ENCODE measurements around the gene YPEL4.

The YPEL4 gene

DNA sequence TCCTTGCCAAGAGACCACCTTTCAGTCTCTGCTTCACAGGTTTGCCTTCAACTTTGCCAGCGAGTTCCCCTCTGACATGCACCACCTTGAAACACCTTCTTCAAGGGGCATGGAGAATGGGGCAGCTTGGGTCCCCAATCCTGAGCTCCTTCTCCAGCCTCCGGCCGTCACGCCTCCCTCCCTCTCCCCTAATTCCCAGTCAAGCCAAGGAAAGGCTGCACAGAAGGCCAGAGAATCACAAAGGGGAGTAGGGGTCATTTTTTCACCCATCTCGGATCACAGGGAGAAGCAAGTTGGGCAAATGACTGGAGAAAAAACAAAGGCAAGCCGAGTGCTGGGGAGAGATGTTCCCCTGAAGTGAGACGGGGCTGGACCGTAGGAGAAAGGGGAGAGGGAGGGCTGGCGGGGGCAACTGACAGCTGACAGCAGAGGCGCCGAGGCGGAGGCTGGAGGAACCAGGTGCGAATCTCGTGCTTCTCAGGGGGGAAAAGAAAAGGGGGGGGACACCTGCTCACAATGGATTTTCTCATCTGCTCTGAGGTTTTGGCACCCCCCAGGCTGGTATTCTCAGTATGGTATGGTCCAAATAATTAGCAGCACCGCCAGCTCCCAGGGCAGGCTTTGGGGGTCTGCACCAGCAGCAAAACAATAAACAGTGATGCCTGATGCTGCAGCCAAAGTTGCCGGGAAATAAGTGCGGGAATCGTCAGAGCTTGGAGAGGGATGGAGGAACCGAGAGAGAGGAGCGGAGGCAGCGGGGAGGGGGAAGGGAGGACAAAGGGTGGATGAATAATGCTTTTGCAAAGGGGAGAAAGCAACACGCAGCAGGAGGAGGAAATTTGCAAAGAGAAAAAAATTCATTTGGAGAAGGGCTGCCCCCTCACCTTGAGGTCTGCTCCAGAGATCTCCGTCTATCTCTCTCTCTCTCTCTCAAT, 644 bp downstream of the YPEL4 start:
- DNase-seq: peak; percentile 53

DNA sequence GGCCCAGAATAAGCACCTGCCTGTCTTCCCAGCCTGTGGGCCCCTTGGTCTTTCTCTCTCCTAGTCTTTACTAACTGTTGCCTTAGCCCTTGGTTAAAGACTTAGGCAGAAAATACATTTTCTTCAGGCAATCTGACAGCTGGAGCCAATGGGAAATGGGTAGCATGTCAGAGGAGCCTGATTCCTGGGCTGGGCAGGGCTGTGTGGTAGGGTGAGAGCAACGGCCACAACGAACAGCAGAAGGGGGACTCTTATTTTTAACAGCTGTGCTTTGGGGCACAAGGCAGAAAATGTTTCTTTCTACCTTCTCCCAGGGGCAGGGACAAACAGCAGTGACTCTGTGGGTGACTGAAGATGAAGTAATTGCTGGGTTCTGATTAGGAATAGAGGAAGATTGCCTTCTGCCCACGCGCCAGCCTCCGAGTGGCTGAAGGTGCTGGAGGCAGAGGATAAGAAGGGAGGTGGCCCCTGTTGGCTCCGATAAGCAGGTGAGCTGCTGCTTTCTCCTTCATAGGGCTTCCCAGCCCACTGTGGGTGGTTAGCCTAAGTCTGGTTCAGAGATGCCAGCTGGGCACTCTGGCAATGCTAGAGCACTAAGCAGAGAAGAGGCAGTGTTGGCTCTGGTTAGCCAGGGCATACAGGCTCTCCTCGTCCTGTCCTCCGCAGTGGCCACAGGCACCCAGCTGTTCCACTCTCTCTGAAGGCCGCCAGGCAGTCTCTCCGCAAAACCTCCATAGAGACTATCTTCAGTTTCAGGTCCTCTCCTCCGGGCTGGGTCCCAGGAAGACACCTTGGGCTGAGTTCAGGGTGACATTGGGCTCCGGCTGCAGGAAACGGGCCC, 1.5 kb downstream of the YPEL4 start:
- DNase-seq: peak; percentile 94

DNA sequence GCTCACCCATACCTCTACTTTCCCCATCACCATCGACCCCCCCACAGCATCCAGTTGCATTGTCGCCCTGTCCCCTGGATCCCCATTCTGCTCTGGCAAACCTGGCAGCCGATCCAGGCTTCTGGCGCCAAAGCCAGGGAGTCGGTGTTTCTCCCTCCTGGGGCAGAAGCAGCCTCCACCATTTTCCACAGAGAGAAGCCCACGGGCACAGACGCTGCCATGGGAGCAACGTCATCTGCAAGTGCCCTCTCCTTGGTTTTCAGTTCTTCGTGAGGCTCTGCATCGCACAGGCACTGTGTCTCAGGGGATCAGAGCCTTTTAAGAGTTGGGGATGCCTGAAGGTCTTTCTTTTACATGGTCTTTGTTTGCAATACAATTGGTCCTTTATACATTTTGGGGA, 2.3 kb downstream of the YPEL4 start:
- no peak for DNase-seq

DNA sequence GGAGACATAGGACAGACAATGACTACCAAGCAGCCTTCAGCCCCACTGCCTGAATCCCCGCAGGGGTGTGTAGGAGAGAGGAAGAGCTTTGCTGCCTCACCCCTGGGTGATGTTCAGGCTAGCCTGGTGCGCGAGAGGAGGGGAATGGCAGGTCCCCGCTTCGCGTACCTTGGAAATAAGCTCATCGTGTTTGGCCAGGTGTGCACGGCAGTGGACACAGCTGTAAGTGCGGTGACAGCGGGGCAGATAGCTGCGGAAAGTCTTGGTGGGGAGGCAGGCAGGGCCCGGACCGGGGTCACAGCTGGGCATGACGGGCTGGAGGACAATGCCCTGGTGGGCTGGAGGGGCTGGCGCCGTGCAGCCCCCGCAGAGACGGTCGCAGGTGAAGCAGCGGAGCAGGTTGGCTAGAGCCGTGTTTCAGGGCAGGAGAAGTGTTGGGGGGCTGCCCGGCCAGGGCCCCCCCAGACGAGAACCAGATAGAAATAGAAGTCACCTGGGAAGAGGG, 2.9 kb downstream of the YPEL4 start:
- DNase-seq: no peak

- DNase-seq: no peak
Observed at GRCh38 chr11:57646194-57646798, 3.4 kb downstream of the YPEL4 start.

DNA sequence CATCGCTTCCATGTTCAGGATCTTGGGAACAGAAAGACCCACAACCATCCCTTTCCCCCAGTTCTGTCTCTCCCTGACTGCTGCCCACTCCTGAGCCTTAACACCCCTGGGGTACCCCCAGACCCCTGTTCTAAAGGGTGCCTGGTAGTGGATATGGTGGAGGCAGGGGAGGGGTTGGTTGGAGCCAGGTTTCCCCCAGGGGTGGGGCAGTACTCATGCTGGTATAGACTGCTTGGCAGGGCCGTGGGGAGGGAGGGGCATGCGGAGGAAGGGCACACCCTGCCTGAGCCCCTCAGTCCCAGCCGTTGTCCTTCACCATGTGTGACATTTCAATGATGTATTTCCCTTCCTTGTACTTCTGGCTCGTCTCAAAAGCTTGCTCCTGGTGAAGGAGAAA, 4.0 kb downstream of the YPEL4 start:
- DNase-seq: no peak

- DNase-seq: peak; percentile 85
Observed at GRCh38 chr11:57644748-57645688, 4.7 kb downstream of the YPEL4 start.

- DNase-seq: peak; percentile 38
Observed at GRCh38 chr11:57643802-57644201, 5.9 kb downstream of the YPEL4 start.

DNA sequence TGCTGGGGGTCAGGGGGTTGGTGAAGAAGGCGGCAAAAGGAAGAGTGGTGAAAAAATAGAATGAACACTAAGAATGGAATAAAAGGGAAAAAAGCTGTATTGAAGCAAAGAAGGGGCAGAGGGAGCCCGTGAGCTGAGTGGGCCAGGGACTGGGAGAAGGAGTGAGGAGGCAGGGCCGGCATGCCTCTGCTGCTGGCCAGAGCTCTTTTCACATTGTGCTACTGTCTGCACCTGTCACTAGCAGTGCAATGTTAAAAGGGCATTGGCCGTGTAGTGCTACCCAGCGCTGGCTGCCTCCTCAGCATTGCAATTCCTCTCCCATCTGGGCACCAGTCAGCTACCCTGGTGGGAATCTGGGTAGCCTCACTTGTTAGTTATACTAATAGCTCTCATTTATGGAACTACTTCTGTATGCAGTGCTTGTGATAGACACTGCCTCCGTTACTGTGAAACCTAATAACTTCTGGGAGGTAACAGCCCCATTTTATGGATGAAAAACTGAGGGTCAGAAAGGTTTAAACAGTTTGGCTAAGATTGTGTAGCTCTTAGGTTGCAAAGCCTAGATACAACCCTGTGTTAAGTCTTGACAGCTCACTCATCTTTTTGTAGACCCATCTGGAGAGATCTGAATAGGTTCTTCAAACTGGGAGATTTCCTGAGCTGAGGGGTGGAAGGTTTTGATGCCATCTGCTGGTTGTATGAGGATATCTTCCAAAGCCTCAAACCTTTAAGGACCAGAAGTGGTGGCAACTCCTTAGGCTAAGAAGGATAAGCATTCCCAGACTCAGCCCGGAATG, 8.5 kb downstream of the YPEL4 start:
- DNase-seq: peak; percentile 80

- peak; percentile 25 for DNase-seq
Observed at GRCh38 chr11:57640068-57640800, 9.5 kb downstream of the YPEL4 start.

DNA sequence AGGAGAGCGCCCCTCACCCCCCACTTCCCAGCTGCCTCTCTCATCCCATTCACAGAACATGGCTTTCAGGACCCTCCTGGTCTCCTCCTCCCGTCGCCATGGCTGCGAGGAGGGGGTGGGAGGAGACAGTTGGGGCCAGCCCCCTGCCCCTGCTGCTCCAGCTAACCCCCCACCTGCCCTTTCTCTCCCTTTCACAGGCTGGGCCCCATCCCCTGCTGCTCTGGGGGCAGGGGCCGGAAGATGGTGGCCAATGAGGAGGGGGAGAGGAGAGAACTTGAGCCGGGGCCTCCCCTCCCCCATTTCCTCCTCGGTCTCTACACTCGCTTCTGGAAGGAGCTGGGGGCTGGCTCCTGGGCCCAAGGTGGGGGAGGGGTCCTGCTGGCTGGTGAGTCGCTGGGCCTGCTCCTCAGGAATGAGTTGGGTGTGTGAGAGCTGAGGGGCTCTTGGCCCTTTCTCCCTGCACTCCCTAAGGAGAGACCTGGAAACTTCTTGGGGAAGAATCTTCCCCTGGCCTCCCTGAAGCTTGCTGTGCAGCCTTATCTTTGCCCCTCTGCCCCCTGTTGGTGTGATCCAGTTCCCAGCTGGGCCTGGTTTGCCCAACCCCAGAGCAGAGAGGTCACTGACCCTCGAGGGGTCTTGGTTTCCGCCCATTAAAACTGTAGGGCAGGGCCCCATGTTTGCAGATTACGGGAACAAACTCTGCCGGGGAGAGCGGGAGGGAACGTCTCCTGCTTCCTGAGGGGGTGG, 10.2 kb downstream of the YPEL4 start:
- peak; percentile 88 for DNase-seq

DNA sequence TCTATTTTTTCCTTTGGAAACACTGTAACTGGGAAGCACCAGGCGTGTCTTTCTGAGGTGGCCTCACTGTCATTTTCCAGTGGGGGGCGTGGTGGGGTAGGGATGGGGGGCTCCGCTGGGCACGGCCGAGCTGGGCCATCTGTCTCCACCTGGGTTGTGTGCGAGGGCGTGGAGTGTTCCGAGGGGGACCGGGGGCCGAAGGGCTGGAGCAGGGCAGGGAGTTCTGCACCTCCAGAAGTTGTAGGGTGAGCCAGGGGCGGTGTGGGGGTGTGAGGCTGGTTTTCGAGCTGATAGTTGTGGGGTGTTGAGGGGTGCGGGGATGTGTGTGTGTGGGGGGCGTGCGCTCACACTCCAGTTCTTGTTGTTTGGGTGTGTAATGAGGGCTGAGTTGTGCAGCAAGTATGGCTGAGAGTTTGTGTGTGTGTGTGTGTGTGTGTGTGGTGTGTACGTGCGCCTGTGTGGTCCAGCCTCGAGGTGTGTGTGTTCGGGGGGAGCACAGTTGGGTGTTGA, 10.8 kb downstream of the YPEL4 start:
- DNase-seq: peak; percentile 50

GRCh38 chr11:57638005-57638781, 11.5 kb downstream of the YPEL4 start:
- peak; percentile 57 for DNase-seq

DNA sequence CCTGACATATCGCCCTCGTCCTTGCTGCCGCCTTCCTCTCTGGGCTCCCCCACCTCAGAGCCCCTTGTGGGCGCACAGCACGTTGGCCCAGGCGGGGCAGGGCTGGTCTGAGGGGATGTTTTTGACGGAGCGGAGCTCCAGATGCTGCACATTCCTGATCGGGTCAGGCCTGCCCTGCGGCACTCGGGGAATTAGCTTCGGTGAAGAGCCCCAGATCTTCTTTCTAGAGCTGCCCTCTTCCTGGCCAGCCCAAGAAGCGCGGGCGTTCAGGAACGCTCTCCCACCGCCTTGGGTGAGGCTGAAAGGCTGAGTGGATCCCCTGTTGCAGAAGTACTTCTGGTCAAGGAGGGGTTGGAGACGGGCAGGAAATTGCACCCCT, 12.1 kb downstream of the YPEL4 start:
- no peak for DNase-seq

- DNase-seq: no peak
Observed at GRCh38 chr11:57635246-57635645, 14.5 kb downstream of the YPEL4 start.

GRCh38 chr11:57634311-57634710, 15.4 kb downstream of the YPEL4 start:
- no peak for DNase-seq

- no peak for DNase-seq
Observed at GRCh38 chr11:57633394-57634070, 16.2 kb downstream of the YPEL4 start.

- DNase-seq: no peak
Observed at GRCh38 chr11:57632116-57632515, 17.6 kb downstream of the YPEL4 start.

All from OCI-M1 (cell line).